ENCODE data around the gene EXOSC2.

DNA sequence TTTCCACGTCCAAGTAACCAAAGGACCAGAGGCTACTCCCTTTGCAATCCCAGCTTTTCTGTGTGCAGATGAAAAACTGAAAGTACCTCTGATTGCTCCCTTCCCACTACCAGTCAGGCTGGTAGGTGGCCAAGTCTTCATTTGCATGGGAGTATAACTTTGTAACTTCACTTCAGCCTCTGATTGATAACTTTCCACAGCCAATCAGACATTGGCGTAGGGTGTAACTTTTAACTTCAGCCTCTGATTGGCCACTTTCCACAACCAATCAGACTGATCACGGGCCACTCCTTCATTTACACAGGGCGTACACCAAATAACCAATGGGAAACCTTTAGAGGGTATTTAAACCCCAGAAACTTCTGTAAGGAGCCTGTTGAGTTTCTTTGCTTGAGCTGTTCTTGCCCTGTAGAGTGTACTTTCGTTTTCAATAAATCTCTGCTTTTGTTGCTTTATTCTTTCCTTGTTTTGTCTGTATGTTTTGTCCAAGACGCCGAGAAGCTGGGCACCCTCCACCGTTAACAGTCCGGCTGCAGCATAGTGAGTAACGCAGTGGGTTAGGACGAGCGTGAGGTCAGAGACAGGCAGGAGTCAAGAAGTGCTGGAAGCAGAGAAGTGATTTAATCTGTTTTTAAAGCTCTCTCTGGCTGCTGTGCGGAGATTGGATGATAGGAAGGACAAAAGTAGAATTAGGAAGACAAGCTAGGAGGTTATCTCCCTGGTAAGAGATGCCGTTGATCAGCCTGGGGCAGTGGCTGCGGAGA lies 3.5 kb upstream of the EXOSC2 start:
- TF ChIP-seq TEAD4 (IDR thresholded peaks at IDR 0.05; ENCODE audit: low read depth, low read length) (no peak), RFX5 (IDR thresholded peaks at IDR 0.05; ENCODE audit: borderline replicate concordance, low read depth, low read length) (no peak)

Measured in H1 (cell line).